OCI-LY1 (cell line): ENCODE data around the gene ZFR.
"Not testable (repeated sequence)": the region's sequence is repeated elsewhere in the genome, so short reads cannot be mapped to it uniquely, and the experiment has no call there.

Experiments used
- H2AFZ ChIP-seq: fragments of 200-600 bp; sonication (generic), shearing (Covaris generic); 2 replicates; pipeline ENCODE4 v1.6.0; 2014; ENCODE audit warnings: antibody characterized with exemption, mild to moderate bottlenecking, low read length
- H3F3A ChIP-seq: fragments of 200-600 bp; sonication (generic), shearing (Covaris generic); 2 replicates; pipeline ENCODE4 v1.6.0; 2014; ENCODE audit warnings: mild to moderate bottlenecking, antibody characterized with exemption, low read length, moderate library complexity; ENCODE audit not compliant: insufficient read depth
- H3K27ac ChIP-seq: fragments of 200-600 bp; sonication (generic); 2 replicates; pipeline ENCODE4 v1.5.1; 2014; ENCODE audit warnings: low read length, mixed run types, mild to moderate bottlenecking, low read depth; ENCODE audit not compliant: poor library complexity, severe bottlenecking
- H3K27me3 ChIP-seq: fragments of 200-600 bp; sonication (generic); 2 replicates; pipeline ENCODE4 v1.6.0; 2014; ENCODE audit warnings: antibody characterized with exemption, mild to moderate bottlenecking, low read length, moderate library complexity; ENCODE audit not compliant: insufficient read depth
- H3K36me3 ChIP-seq: fragments of 200-600 bp; sonication (generic); 2 replicates; pipeline ENCODE4 v1.6.1; 2014; ENCODE audit warnings: mild to moderate bottlenecking, antibody characterized with exemption, low read length, moderate library complexity, mixed read lengths; ENCODE audit not compliant: insufficient read depth
- H3K4me1 ChIP-seq: fragments of 200-600 bp; sonication (generic); 2 replicates; pipeline ENCODE4 v1.5.1; 2014; ENCODE audit warnings: mild to moderate bottlenecking, low read length, moderate library complexity; ENCODE audit not compliant: insufficient read depth, severe bottlenecking
- H3K4me2 ChIP-seq: fragments of 200-600 bp; sonication (generic), shearing (Covaris generic); 2 replicates; pipeline ENCODE4 v1.6.1; 2014; ENCODE audit warnings: low read length
- H3K4me3 ChIP-seq: fragments of 200-600 bp; sonication (generic); 2 replicates; pipeline ENCODE4 v1.5.1; 2014; ENCODE audit warnings: low read length, low read depth, mild to moderate bottlenecking, mixed read lengths; ENCODE audit not compliant: poor library complexity, severe bottlenecking
- H3K79me2 ChIP-seq: fragments of 200-600 bp; shearing (Covaris generic); 2 replicates; pipeline ENCODE4 v1.6.1; 2016; ENCODE audit warnings: mixed run types, low read length, mixed read lengths; ENCODE audit not compliant: insufficient read depth
- H3K9ac ChIP-seq: fragments of 200-600 bp; sonication (generic), shearing (Covaris generic); 2 replicates; pipeline ENCODE4 v1.6.1; 2014; ENCODE audit warnings: mild to moderate bottlenecking, low read length, mixed read lengths
- H3K9me2 ChIP-seq: fragments of 200-600 bp; sonication (generic), shearing (Covaris generic); 2 replicates; pipeline ENCODE4 v1.6.1; 2014; ENCODE audit warnings: low read depth, mild to moderate bottlenecking, low read length, mixed read lengths
- H3K9me3 ChIP-seq: fragments of 200-600 bp; shearing (Covaris generic); 2 replicates; pipeline ENCODE4 v1.6.1; 2014; ENCODE audit warnings: low read length, mixed read lengths
- H4K20me1 ChIP-seq: fragments of 200-600 bp; sonication (generic), shearing (Covaris generic); 2 replicates; pipeline ENCODE4 v1.6.0; 2016; ENCODE audit warnings: mild to moderate bottlenecking, low read length; ENCODE audit not compliant: insufficient read depth
- CTCF ChIP-seq: fragments of 200-600 bp; sonication (generic), shearing (Covaris generic); IDR thresholded peaks from 2 replicates; pipeline ENCODE4 v1.5.1; 2017; ENCODE audit warnings: mild to moderate bottlenecking, antibody characterized with exemption, low read length, moderate library complexity, mixed read lengths
- EZH2 ChIP-seq: fragments of 200-600 bp; sonication (generic), shearing (Covaris generic); IDR thresholded peaks from 2 replicates; pipeline ENCODE4 v1.8.0; 2017; ENCODE audit warnings: borderline replicate concordance, mixed run types, mild to moderate bottlenecking, antibody characterized with exemption, low read length, moderate library complexity, mixed read lengths

Gene ZFR

GRCh38 chr5:32315221-32316014 is 129.1 kb downstream of the ZFR start:
- H3K9me2 ChIP-seq, result no peaks in the 10 kb centered on the region
- H3K9ac ChIP-seq, result no peak overlapping the region
- H3K4me1 ChIP-seq, result peaks cover 24% of the 10 kb centered on the region
- no peak overlapping the region for H3K4me3 ChIP-seq
- no peak overlapping the region for H2AFZ ChIP-seq
- H3K9me3 ChIP-seq, result no peaks in the 10 kb centered on the region
- peaks cover 1% of the 10 kb centered on the region; the same call in 1 of the 2 replicates for H3K36me3 ChIP-seq
- H4K20me1 ChIP-seq, result no peaks in the 10 kb centered on the region
- no peaks in the 10 kb centered on the region for H3K27me3 ChIP-seq
- no peak overlapping the region for H3K27ac ChIP-seq
- no peak overlapping the region for H3K4me2 ChIP-seq
- H3K79me2 ChIP-seq, result peaks cover 8% of the 10 kb centered on the region; the same call in 1 of the 2 replicates
- no peaks in the 10 kb centered on the region for H3F3A ChIP-seq
- TF ChIP-seq EZH2 (no peak), CTCF (no peak)

GRCh38 chr5:32314658-32315057 is 129.9 kb downstream of the ZFR start:
- TF ChIP-seq EZH2, result no peak
- no peak for TF ChIP-seq CTCF

GRCh38 chr5:32314152-32314488 is 130.4 kb downstream of the ZFR start:
- H3K4me2 ChIP-seq, H3K9ac ChIP-seq, H3K4me3 ChIP-seq: not testable (repeated sequence)

More at GRCh38 chr5:32314658-32315057, 129.9 kb downstream of the ZFR start:
- H3K4me3 ChIP-seq, result no peak overlapping the region
- H3K4me1 ChIP-seq, result peaks cover 32% of the 10 kb centered on the region
- H3K9ac ChIP-seq, result no peak overlapping the region
- no peaks in the 10 kb centered on the region for H3K9me2 ChIP-seq
- peaks cover 14% of the 10 kb centered on the region; the same call in 1 of the 2 replicates for H3K79me2 ChIP-seq
- H3K27ac ChIP-seq, result no peak overlapping the region
- no peak overlapping the region for H2AFZ ChIP-seq
- H4K20me1 ChIP-seq, result no peaks in the 10 kb centered on the region
- no peaks in the 10 kb centered on the region for H3F3A ChIP-seq
- no peaks in the 10 kb centered on the region for H3K27me3 ChIP-seq
- no peaks in the 10 kb centered on the region for H3K9me3 ChIP-seq
- H3K36me3 ChIP-seq, result peaks cover 4% of the 10 kb centered on the region; the same call in 1 of the 2 replicates
- no peak overlapping the region for H3K4me2 ChIP-seq

More at GRCh38 chr5:32314152-32314488, 130.4 kb downstream of the ZFR start:
- H3K27ac ChIP-seq, H3K36me3 ChIP-seq, H3F3A ChIP-seq, H3K9me2 ChIP-seq, H4K20me1 ChIP-seq, H3K9me3 ChIP-seq, H2AFZ ChIP-seq, H3K27me3 ChIP-seq: not testable (repeated sequence)
- H3K4me1 ChIP-seq, result peaks cover 37% of the 10 kb centered on the region
- peaks cover 20% of the 10 kb centered on the region for H3K79me2 ChIP-seq
